GM18505 (cell line): ENCODE measurements around the gene HHIPL1.

ENCODE experiments used
- ATAC-seq: cut with Tn5 transposase; IDR thresholded peaks from one replicate; pipeline ENCODE4 v1.9.1; 2021; ENCODE audit not compliant: unreplicated experiment
- POLR2A ChIP-seq: IDR thresholded peaks from 4 replicates; pipeline ENCODE4 v1.6.1; 2011; ENCODE audit warnings: borderline replicate concordance; ENCODE audit not compliant: insufficient read depth, insufficient read length; ENCODE audit errors: extremely low read depth

Gene HHIPL1

DNA sequence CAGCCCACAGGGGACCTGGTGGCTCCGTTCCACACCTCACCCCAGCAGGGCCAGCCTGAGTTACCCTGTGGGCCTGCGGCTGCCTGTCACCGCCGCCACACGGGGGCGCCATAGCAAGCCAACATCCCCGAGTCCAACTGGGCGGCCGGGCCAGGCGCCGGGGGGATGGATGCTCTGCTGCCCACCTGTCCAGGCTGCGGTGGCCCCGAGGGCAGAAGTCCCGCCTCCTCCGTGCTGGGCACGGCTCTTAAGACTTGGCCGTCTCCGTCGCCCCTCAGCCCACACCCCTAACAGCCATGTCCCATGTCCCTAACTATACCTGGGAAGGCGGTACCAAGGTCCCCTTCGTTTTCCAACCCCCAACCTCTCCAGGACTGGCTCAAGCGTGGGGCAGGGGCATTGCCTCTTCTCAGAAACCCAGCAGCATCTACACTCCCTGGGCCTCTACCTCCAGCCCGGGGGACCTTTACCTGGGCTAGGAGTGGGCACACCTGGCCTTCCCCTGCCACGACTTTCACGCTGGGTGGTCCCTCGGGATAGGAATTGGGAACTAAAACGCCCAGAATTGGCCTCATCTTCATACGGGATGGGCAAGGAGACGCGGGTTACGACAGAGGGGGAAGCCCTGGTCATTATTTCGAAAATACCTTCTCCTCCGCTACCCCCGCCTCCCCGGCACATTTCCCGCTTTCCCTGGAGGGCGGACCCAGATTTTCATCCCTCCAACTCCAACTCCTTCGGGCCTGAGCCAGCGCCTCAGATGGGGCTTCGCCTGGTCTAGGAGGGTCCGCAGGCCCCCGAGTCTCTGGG is 38.1 kb downstream of the HHIPL1 start:
- peak; percentile 18 for TF ChIP-seq POLR2A
- ATAC-seq = peak; percentile 29

DNA sequence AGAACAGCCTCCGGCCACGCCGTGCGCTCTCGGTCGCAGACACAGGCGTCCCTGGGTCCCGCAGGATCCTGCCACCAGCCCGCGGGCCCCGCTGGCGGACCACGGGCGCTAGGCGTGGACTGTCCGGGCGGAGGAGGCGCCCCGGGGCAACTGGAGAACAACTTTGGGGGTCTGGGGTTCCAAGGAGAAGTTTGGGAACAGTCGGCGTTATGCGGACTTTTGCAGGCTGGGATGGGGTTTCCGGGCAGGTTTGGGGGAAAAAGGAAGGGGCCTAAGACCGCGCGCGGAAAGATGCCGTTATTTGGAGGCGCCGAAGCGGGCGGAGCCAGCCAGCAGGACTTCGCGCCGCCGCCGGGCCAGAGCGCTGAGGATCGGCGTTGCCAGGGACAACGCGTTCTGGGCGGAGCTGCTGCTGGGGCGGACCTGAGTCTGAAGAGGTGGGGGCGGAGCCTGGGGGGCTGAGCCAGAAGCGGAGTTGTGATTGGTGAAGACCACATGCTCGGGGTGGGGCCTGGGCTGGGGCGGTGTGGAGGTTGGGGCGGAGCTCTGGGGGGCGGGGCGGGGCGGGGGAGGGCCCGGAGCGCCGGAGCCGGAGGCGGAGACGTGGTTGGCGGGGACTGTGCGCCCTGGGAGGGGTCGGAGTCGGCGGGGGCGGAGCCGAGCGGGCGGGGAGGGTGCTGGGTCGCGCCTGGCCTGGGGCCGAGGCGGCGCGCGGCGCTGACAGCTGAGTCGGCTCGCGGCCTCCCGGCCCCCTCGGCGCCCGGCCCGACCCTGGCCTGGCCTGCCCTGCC is 38.9 kb downstream of the HHIPL1 start, which contains the start of gene CYP46A1:
TSS of gene CYP46A1 (plus strand) at position 680 of the 791 bp plus-strand sequence. CDS start 120 bp downstream, outside the sequence.
- ATAC-seq = peak; percentile 92
- TF ChIP-seq POLR2A = peak; percentile 59

DNA sequence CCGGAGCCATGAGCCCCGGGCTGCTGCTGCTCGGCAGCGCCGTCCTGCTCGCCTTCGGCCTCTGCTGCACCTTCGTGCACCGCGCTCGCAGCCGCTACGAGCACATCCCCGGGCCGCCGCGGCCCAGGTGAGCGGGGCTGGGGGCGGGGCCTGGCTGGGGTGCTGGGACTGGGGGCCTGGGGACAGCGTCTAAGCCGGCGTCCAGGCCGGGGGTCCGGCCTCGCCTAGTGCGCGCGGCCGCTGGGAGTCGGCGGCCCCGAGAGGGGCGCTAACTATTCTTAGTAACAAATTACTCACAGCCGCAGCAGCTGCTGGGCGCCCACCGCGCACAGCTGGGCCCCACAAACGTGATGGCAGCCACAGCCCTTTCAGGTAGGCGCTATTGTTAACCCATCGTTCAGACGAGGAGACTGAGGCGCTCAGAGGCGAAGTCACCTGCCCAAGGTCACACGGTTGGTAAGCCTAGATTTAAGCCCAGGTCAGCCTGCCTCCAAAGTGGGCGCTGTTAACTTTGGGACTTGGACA is 39.5 kb downstream of the HHIPL1 start:
- no peak for TF ChIP-seq POLR2A
- ATAC-seq = peak; percentile 34

DNA sequence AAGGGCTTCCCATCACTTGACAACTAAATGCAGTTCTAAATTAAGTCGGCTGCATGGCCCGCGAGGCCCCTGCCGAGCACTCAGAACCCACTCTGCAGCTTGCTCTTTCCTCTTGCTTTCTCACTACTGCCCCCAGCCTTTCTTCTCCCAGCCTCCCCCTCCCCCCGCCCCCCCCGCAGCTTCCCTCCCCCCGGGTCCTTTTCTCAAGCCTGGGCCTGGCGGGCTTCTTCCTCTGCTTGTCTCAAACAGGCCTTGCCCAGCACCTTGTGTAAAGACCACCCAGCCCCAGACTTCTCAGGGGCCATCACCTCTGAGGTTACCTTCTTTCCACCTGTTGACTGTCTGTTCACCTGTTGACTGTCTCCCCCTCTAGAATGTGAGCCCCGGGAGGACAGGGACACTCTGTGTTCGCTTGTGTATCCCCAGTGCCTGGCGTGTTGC is 40.2 kb downstream of the HHIPL1 start:
- no peak for TF ChIP-seq POLR2A
- no peak for ATAC-seq

GRCh38 chr14:99685596-99685995 is 40.7 kb downstream of the HHIPL1 start:
- TF ChIP-seq POLR2A = no peak
- ATAC-seq = no peak

GRCh38 chr14:99686557-99687283 is 41.8 kb downstream of the HHIPL1 start:
- no peak for ATAC-seq
- TF ChIP-seq POLR2A = no peak

- ATAC-seq = no peak
- TF ChIP-seq POLR2A = no peak
These were observed 42.6 kb downstream of the HHIPL1 start for GRCh38 chr14:99687284-99688209.

GRCh38 chr14:99688210-99688581 is 43.3 kb downstream of the HHIPL1 start:
- no peak for TF ChIP-seq POLR2A
- ATAC-seq = no peak

- no peak for TF ChIP-seq POLR2A
- ATAC-seq = no peak
These were observed 43.7 kb downstream of the HHIPL1 start for GRCh38 chr14:99688629-99689028.

- TF ChIP-seq POLR2A = no peak
These were observed 44.6 kb downstream of the HHIPL1 start for GRCh38 chr14:99689266-99690236.

DNA sequence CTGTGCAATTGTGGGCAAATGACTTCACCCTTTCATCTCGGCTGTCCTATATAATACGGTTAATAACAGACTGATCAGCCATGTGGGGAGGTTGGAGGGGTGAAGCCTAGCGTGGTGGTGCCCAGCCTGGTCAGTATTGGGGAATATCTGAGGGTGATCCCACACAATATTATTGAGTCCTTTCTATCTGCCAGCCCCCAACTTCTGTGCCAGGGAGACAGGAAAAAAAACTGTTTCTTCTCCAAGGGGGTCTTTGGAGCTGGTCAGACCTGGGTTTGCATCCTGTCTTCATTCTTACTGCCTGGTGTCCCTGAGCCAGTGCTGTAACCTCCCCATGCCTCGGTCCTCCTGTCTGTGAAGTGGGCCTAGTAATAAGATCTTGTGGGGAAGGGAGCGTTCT is 45.7 kb downstream of the HHIPL1 start:
- TF ChIP-seq POLR2A = no peak
- ATAC-seq = no peak

More at GRCh38 chr14:99689266-99690236, 44.6 kb downstream of the HHIPL1 start:
- no peak for ATAC-seq
